ENCODE results near the gene DRD4.
"Not testable (repeated sequence)": the region's sequence is repeated elsewhere in the genome, so short reads cannot be mapped to it uniquely, and the experiment has no call there.

DRD4 gene

DNA sequence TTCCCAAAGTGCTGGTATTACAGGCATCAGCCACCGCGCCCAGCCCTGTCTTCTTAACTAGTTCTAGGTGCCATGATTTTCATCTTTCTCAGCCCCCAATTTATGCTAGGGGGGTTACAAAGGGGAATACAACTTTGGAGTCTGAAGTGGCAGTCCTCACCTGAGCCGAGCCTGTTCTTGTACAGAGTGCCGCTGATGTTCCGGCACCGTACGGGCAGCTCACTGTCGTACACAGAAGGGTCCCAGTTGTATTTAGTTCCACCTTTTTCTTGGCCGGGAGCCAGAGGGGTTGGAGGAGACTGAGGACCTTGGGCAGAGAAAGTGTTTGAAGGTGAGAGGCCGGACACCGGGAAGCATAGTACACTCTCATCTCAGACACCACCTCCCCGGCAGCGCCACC lies 50.7 kb downstream of the DRD4 start:
- no peaks in the 10 kb centered on the region for H4K20me1 ChIP-seq (ENCODE audit: insufficient read depth, low read length)
- no peak overlapping the region for H3K27ac ChIP-seq (ENCODE audit: low read length)
- no peaks in the 10 kb centered on the region for H3K9me3 ChIP-seq (replicated peaks; ENCODE audit: insufficient read depth, low read length)
- TF ChIP-seq, protein P1, sequence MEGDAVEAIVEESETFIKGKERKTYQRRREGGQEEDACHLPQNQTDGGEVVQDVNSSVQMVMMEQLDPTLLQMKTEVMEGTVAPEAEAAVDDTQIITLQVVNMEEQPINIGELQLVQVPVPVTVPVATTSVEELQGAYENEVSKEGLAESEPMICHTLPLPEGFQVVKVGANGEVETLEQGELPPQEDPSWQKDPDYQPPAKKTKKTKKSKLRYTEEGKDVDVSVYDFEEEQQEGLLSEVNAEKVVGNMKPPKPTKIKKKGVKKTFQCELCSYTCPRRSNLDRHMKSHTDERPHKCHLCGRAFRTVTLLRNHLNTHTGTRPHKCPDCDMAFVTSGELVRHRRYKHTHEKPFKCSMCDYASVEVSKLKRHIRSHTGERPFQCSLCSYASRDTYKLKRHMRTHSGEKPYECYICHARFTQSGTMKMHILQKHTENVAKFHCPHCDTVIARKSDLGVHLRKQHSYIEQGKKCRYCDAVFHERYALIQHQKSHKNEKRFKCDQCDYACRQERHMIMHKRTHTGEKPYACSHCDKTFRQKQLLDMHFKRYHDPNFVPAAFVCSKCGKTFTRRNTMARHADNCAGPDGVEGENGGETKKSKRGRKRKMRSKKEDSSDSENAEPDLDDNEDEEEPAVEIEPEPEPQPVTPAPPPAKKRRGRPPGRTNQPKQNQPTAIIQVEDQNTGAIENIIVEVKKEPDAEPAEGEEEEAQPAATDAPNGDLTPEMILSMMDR (IDR thresholded peaks at IDR 0.05; ENCODE audit: low read length), result no peak
- TF ChIP-seq EZH2phosphoT487 (IDR thresholded peaks at IDR 0.05; ENCODE audit: low read length), result no peak
- TF ChIP-seq EZH2 (optimal IDR thresholded peaks at IDR 0.05; ENCODE audit: low read depth, low read length), result no peak
- H3F3A ChIP-seq (ENCODE audit: insufficient read depth, low read length), result peaks cover under 1% of the 10 kb centered on the region; the same call in 1 of the 2 replicates
- no peak overlapping the region for H3K9ac ChIP-seq (ENCODE audit: low read length)
- no peak overlapping the region for H2AFZ ChIP-seq (ENCODE audit: low read length)
- no peaks in the 10 kb centered on the region for H3K27me3 ChIP-seq (replicated peaks; ENCODE audit: insufficient read depth, low read length)
- H3K4me3 ChIP-seq (ENCODE audit: low read length), result no peak overlapping the region
- no peak overlapping the region for H3K4me2 ChIP-seq (ENCODE audit: low read depth, low read length)
- peaks cover 5% of the 10 kb centered on the region; the same call in 1 of the 2 replicates for H3K36me3 ChIP-seq (replicated peaks; ENCODE audit: insufficient read depth, low read length)
- 0 out of 2 replicates have a peak, but pooled peaks cover 5% of the 10 kb centered on the region for H3K4me1 ChIP-seq (ENCODE audit: low read length)
- peaks cover 34% of the 10 kb centered on the region for H3K79me2 ChIP-seq (ENCODE audit: low read length)
- DNase-seq, result no peak
- no peaks in the 10 kb centered on the region for H3K9me2 ChIP-seq (replicated peaks; ENCODE audit: insufficient read depth, low read length)

DNA sequence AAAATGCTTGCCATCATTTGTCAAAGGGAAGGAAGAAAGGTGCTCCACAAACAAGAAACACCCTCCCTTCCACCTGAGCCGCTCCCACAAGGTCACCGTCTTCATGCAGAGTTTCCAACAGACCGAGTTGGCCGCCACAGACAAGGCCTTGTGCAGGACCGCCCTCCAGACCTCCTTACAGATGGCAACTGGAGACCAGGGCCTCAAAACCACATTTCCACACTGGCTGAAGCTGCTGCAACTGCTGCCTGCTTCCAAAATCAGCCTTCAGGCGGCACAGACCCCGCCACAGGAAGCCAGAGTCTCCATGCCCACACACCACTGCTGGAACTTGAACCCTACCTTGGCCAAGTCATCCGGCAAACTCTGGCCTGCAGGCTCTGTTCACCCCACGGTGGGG lies 51.6 kb downstream of the DRD4 start:
- Histone ChIP-seq H4K20me1 (ENCODE audit: insufficient read depth, low read length) (no peaks in the 10 kb centered on the region), H3K9me3 (replicated peaks; ENCODE audit: insufficient read depth, low read length) (no peaks in the 10 kb centered on the region), H3K9me2 (replicated peaks; ENCODE audit: insufficient read depth, low read length) (no peaks in the 10 kb centered on the region), H3K4me1 (ENCODE audit: low read length) (peaks cover 14% of the 10 kb centered on the region), H3K4me2 (ENCODE audit: low read depth, low read length) (no peak overlapping the region), H2AFZ (ENCODE audit: low read length) (no peak overlapping the region), H3K27ac (ENCODE audit: low read length) (no peak overlapping the region), H3K27me3 (replicated peaks; ENCODE audit: insufficient read depth, low read length) (no peaks in the 10 kb centered on the region), H3K36me3 (replicated peaks; ENCODE audit: insufficient read depth, low read length) (peaks cover 3% of the 10 kb centered on the region; the same call in 1 of the 2 replicates), H3F3A (ENCODE audit: insufficient read depth, low read length) (peaks cover 10% of the 10 kb centered on the region), H3K4me3 (ENCODE audit: low read length) (no peak overlapping the region), H3K9ac (ENCODE audit: low read length) (no peak overlapping the region), H3K79me2 (ENCODE audit: low read length) (peaks cover 43% of the 10 kb centered on the region)
- no peak for TF ChIP-seq EZH2phosphoT487 (IDR thresholded peaks at IDR 0.05; ENCODE audit: low read length)
- TF ChIP-seq, protein P1 (IDR thresholded peaks at IDR 0.05; ENCODE audit: low read length), result no peak
- TF ChIP-seq EZH2 (optimal IDR thresholded peaks at IDR 0.05; ENCODE audit: low read depth, low read length), result no peak
- no peak for DNase-seq

DNA sequence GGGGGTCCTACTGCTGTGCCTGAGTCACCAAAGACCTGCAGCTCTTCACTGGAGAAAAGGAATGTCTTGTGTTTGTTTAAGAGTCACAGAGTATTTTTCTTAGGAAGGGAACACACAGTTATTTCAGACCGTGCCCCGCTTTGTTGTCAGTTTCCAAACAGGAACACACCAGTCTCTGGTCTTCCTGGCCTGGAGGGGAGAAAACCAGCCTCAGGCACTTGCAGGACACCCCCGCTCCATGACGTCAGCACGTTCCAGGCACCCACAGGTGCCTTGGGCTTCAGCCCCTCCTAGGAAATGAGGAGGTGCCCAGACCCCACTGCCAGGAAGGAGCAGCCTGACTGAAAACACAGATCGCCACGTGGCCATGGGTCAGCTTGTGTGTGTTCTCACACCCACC lies 52.6 kb downstream of the DRD4 start:
- Histone ChIP-seq H3K27me3 (replicated peaks; ENCODE audit: insufficient read depth, low read length) (no peaks in the 10 kb centered on the region), H2AFZ (ENCODE audit: low read length) (no peak overlapping the region), H3K4me1 (ENCODE audit: low read length) (peaks cover 20% of the 10 kb centered on the region), H3K9me3 (replicated peaks; ENCODE audit: insufficient read depth, low read length) (no peaks in the 10 kb centered on the region), H3K4me3 (ENCODE audit: low read length) (no peak overlapping the region), H3K36me3 (replicated peaks; ENCODE audit: insufficient read depth, low read length) (no peaks in the 10 kb centered on the region), H3K79me2 (ENCODE audit: low read length) (peaks cover 50% of the 10 kb centered on the region), H3K4me2 (ENCODE audit: low read depth, low read length) (no peak overlapping the region), H3K27ac (ENCODE audit: low read length) (no peak overlapping the region), H3K9ac (ENCODE audit: low read length) (no peak overlapping the region), H4K20me1 (ENCODE audit: insufficient read depth, low read length) (no peaks in the 10 kb centered on the region), H3K9me2 (replicated peaks; ENCODE audit: insufficient read depth, low read length) (no peaks in the 10 kb centered on the region), H3F3A (ENCODE audit: insufficient read depth, low read length) (peaks cover 15% of the 10 kb centered on the region)
- no peak for DNase-seq
- no peak for TF ChIP-seq EZH2phosphoT487 (IDR thresholded peaks at IDR 0.05; ENCODE audit: low read length)
- TF ChIP-seq, protein P1 (IDR thresholded peaks at IDR 0.05; ENCODE audit: low read length), result no peak
- no peak for TF ChIP-seq EZH2 (optimal IDR thresholded peaks at IDR 0.05; ENCODE audit: low read depth, low read length)

DNA sequence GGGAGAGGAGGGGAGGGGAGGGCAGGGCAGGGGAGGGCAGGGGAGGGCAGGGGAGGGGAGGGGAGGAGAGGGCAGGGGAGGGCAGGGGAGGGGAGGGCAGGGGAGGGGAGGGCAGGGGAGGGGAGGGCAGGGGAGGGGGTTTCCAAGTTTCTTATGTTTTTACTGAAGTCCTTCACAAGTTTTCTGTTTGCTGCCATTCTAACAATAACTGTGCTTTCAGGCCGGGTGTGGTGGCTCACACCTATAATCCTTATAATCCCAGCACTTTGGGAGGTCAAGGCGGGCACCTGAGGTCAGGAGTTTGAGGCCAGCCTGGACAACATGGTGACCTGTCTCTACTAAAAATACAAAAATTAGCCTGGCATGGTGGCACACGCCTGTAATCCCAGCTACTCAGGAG lies 53.2 kb downstream of the DRD4 start:
- H3K9me3 ChIP-seq (replicated peaks; ENCODE audit: insufficient read depth, low read length); H4K20me1 ChIP-seq (ENCODE audit: insufficient read depth, low read length); H3K27ac ChIP-seq (ENCODE audit: low read length); H3K9ac ChIP-seq (ENCODE audit: low read length); H3K36me3 ChIP-seq (replicated peaks; ENCODE audit: insufficient read depth, low read length); H3K4me2 ChIP-seq (ENCODE audit: low read depth, low read length); H3K9me2 ChIP-seq (replicated peaks; ENCODE audit: insufficient read depth, low read length); DNase-seq; H2AFZ ChIP-seq (ENCODE audit: low read length); H3K27me3 ChIP-seq (replicated peaks; ENCODE audit: insufficient read depth, low read length); H3K4me3 ChIP-seq (ENCODE audit: low read length): not testable (repeated sequence)
- H3F3A ChIP-seq (ENCODE audit: insufficient read depth, low read length), result peaks cover 15% of the 10 kb centered on the region
- peaks cover 20% of the 10 kb centered on the region for H3K4me1 ChIP-seq (ENCODE audit: low read length)
- H3K79me2 ChIP-seq (ENCODE audit: low read length), result peaks cover 50% of the 10 kb centered on the region

Measured in MM.1S (cell line).